NCI-H748 (cell line): ENCODE measurements around the gene MAGEC3.

Experiments
- DNase-seq: peaks from one replicate; lab custom pipeline; 2025; ENCODE audit not compliant: unreplicated experiment; lab: John Stamatoyannopoulos, UW

MAGEC3 gene

GRCh38 chrX:141941234-141941633 is 103.1 kb downstream of the MAGEC3 start:
- no peak for DNase-seq

GRCh38 chrX:141945426-141945825 is 107.3 kb downstream of the MAGEC3 start:
- DNase-seq, result no peak

- no peak for DNase-seq
These were observed 109.2 kb downstream of the MAGEC3 start for GRCh38 chrX:141947350-141947749.
